Right lung (tissue), 10 donors: Measurements from ENCODE around the gene OLIG3. TPM values are rescaled to one million over a fixed set of nuclear protein-coding genes. Genes with fewer than 3 reads are reported as not detected.

Experiments
- DNase-seq, 2 donors: peaks; one replicate each; pipeline ENCODE4 v3.0.0-alpha.2; 2013
- long read RNA-seq, 8 donors: transcript quantifications; one replicate each; lab custom pipeline, GENCODE V29; 2026
- polyA plus RNA-seq, 5 donors: library from polyadenylated mRNA; unstranded; fragments of 120-200 nt; gene quantifications; one replicate each; pipeline versions ENCODE4 v1.2.1 to v1.2.3, GENCODE V29; 2013; ENCODE audit warnings: inconsistent platforms in 1 of 5, low replicate concordance in 1 of 5; ENCODE audit not compliant: insufficient read length in 5 of 5, insufficient read depth in 1 of 5

Gene OLIG3
- not detected for polyA plus RNA-seq
- long read RNA-seq, donor 1, result 0 reads
- long read RNA-seq, donor 2, result 0 reads
- long read RNA-seq, donor 3, result 0 reads
- long read RNA-seq, donor 4, result 0 reads
- long read RNA-seq, donor 5, result 0 reads
- long read RNA-seq, donor 6, result 0 reads
- long read RNA-seq, donor 7, result 0 reads
- long read RNA-seq, donor 8, result 0 reads

DNA sequence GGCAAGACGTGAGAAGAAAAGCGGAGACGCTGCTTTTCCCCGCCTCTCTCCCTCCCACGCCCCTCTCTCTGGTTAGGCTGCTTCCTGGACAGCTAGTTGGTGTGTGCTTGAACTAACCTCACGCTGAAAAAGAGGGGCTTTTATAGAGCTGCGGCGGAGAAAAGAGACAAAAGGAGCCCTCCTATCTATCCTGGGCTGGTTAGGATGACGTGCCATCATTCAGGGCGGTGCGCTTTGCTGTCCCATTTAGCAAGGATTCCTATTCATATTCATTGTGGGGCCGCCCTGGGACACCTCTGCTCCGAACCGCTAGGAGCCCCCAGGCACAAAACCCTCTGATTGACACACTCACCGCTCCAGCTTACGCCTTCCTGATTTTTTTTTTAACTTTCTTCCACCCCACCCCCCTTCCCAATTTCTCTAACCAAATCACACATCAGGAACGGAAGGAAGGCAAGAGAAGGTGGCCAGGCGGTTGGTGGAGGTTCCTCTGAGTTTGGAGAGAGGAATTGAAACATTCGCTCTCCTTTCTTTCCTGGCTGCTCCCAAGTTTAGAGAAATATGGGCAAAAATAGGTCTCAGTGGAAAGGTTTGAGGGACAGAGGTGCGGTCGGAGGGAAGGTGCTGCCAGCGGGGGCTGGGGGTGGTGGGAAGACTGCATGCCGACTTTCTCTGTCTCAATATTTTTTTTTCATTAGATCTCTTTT is at the start of gene OLIG3:
Gene OLIG3, minus strand, starts transcription at position 114 of the 707 bp plus-strand sequence. CDS start 224 bp downstream, outside the sequence.
- no peak for DNase-seq

DNA sequence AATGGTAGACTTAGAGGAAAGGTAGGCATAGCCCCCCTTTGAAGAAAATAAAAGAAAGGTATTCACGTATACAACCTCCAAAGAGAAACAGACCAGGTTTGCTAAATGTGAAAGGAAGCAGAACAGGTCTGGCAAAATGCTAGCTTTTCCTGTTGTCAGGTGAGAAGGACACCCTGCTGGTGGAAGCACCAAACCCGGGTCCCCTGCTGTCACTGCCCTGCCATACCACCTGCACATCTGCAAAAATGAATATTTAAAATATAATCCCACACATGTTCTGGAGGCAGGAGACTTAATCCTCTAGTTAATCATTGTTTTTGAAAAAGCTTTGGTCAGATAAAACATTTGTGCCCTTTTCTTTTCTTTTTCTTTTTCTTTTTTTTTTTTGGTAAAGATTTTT is 48.9 kb upstream of the OLIG3 start:
- DNase-seq, result no peak

DNA sequence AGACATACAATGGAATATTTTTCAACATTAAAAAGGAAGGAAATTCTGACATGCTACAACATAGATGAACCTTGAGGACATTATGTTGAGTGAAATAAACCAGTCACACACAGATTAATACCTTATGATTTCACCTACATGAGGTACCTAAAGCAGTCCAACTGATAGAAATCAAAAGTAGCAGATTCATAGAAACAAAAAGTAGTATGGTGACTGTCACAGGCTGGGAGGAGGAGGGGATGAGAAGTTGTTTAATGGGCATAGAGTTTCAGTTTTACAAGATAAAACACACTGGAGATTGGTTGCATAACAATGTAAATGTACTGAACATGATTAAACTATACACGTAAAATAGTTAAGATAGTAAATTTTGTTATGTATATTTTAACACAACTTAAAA is 48.5 kb upstream of the OLIG3 start:
- DNase-seq, result no peak

DNA sequence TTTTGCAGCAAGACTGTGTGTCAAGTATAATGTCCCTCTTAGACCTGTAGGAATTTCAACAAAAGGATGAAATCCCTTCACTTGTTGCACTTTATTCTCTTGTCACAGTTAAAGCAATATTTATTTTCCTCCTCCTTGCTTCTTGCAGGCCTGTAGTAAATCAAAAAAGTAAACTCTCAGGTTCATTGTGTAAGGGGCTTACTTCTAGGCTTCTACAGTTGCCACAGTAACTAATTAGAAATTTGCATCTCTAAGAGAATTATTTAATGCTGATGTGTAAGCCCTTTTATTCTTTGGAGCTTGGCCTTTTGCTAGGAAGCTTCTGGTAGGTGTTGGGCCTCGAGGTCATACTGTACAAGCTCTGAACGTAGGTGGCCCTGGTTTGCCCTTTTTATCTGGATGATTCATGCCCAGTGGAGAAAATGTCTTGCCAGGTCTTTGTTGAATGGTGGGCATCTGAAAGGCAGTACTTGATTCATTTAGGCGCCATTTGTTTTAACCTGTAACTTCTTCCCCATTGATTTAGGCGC is 47.4 kb upstream of the OLIG3 start:
- no peak for DNase-seq

DNA sequence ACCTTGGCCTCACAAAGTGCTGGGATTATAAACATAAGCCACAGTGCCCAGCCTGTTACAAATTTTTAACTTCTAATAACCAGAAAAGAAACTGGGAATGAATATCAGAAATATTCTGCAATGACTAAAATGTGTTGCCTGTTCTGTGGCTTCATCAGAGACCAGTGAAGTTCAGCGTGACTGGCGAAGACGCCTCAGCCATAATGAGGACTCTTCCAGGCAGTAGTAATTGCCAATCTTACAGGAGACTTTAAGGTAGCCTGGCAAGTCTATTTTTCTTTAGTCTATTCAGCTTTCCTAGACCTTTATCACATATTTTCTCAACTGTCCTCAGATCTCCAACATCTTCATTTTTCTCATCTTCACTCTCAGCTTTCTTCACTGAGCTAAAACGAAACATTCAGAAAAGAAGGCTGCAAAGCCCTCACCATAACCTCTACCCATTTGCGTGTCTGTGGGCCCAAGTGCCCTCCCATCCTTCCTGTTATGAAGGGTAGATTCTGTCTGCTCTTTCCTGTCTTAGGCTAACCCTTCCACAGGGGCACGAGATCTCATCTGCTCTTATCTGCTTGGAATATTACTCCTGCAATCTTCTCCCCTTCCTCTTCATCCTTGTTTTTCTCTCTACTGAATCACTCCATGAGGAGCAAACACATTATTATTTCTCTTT is 42.0 kb upstream of the OLIG3 start:
- DNase-seq, result no peak

DNA sequence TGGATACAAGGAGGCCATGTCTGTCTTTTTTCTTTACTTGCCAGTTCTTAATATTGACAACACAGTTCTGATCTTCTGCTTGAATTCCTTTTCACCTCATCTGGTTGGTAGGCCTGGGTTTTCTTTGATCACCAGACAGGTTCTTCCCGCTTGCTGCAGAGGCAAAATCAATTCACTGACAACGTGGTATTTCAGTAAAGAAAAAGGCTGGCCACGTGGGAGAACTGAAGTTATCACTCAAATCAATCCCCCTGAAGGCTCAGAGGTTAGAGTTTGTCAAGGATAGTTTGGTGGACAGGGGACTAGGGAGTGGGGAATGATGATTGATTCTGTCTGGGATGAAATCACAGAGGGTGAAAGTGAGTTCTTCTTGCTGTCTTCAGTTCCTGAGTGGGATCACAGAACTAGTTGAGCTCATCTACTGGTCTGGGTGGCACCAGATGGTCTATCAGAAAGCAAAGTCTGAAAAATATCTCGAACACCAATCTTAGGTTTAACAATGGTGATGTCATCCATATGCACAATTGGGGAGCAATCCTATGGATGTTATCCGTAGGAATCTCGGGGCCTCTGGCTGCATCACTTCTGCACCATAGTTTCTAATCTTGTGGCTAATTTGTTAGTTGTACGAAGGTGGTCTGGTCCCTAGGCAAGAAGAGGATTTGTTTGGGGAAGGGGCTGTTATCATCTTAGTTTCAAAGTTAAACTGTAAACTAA is 37.3 kb upstream of the OLIG3 start:
- DNase-seq, result no peak

DNA sequence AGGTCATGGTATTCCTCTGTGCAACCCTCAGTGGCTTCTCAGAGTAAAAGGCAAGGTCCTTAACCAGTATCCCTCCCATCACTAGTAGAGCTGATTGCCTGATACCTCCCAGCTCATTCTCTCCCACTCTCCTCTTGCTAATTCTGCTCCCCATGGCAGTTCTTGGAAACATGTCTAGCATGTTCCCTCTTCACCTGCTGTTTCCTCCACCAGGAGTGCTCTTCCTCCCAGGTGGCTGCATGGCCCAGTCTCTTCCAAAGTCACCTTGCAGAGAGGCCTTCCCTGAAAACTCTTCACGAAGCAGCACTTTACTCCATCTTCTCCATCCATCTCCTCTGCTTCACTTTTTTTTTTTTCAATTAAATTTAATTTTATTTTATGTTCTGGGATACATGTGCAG is 36.2 kb upstream of the OLIG3 start:
- no peak for DNase-seq

DNA sequence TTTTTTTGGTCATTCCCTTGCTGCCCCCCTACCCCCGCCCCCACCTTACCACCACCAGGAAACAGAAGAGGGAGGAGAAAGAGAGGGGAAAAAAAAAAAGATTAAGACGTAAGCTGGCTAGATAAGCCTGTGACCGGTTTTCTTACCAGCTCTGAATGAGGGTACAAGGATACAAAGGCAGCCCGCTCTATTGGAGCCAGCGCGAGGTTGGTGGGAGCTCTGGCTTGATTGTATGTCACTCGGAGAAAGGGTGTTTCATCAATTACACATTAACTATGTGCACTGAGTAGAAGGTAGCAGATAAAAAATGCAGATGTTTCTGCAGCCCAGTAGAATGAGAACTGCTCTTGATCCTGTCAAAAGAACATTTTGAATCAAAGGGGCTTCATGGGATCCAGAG is 28.6 kb upstream of the OLIG3 start:
- DNase-seq, result no peak

DNA sequence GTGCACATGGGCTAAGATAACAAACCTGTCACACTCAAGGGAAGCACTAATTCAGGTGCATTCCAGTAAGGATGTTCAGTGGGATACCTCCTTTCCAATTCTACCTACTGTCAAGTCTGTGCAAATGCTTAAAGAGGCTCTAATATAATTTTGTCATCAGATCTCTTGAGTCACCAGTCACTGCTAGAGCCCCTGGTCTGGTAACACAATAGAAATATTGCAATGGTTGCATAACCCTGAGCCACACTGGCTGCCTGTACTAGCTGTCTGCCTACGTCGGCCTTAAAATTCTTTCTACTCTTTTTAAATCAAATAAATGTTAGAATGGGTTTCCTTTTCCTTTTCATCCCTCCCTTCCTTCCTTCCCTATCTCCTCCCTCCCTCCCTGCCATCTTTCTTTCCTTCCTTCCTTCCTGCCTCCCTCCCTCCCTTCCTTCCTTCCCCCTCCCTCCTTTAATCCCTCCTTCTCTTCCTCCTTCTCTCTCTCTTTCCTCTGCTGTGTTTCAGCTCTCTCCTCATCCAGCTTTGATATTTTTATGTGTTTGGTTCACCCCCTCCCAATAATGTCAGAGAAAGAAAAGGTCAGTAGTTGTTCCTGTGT is 28.1 kb upstream of the OLIG3 start:
- no peak for DNase-seq

DNA sequence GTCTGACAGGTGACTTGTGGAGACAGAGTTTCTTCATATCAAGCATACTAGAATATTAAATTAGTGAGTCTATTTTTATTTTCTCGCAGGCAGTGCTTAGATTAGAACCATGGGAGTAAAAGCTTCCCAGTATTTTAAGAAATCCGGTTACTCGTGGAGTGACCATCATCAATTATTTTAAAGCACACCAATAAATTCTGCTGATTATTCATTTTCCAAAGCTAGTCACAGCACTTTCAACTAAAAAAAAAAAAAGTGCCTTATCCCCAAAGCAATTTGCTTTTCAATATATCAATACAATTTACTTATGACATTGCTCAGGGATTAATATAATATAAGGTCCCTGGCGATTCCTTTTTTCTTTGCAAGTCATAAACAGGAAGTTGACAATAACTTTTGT is 26.3 kb upstream of the OLIG3 start:
- no peak for DNase-seq

DNA sequence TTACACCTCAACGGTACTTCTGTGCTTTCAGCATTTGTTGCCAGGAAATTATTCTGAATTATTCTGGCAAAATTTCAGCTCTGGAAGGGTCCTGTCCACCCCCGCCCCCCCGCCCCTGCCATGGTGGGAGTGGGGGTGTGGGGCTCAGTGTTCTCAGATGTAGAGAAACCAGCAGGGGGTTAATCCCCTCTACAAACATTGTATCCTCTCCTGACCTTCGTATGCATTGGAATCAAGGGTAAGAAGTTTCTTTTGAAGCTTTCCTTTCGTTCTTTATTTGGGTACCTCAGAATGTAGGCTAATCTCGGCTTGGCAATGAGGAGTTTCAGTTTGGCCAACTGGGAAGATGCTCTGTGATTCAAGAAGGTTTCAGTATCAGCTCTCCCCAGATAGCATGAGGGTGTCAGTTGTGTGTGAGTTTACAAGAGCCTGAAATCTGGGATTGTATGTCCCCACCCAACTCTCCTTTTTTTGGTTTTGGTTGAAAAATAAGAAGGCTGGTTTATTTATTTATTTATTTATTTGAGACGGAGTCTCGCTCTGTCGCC is 25.5 kb upstream of the OLIG3 start:
- no peak for DNase-seq

DNA sequence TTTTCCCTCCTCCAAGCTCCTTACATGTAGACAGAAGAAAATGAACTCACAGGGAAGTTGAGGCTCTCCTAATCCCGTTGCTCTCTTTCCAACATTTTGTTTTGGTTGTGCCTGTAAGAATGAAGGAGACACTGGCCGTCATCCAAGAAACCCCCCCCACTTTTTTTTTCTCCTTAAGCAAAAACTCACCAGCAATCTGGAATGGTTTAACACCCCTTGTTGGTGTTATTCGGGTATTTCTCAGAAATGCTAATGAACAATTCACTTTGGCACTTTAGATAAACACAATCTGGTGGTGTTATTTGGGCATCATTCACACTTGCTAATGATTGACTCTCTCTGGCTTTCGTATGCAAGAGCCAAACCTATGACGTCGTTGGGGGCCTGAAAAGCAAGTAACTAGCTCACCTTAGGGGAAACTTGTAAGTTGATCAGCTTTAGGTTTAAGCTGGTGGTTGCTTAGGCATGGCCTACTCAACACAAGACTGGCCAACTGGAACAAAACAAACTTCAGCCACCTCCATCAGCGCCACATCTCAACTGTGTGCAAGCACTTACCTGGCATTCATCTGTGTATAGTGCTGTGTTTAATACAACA is 24.3 kb upstream of the OLIG3 start:
- DNase-seq, result no peak

DNA sequence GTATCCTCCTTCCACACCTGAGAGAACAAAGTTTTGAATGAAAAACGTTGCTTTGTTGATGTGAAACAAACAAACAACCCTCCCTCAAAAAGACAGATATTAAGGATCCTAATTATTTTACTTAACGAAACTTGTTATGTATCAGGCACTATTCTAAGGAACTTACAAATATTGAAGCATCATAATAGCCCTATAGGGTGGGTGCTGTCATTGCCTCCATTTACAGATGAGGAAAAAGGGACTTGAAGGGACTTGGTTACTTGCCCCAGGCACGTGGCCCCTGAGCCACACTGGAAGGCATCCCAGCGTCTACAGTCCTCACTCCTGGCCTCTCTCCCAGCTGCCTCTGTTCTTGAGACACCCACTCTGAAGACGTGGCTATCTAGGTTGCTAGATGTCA is 20.2 kb upstream of the OLIG3 start:
- no peak for DNase-seq

DNA sequence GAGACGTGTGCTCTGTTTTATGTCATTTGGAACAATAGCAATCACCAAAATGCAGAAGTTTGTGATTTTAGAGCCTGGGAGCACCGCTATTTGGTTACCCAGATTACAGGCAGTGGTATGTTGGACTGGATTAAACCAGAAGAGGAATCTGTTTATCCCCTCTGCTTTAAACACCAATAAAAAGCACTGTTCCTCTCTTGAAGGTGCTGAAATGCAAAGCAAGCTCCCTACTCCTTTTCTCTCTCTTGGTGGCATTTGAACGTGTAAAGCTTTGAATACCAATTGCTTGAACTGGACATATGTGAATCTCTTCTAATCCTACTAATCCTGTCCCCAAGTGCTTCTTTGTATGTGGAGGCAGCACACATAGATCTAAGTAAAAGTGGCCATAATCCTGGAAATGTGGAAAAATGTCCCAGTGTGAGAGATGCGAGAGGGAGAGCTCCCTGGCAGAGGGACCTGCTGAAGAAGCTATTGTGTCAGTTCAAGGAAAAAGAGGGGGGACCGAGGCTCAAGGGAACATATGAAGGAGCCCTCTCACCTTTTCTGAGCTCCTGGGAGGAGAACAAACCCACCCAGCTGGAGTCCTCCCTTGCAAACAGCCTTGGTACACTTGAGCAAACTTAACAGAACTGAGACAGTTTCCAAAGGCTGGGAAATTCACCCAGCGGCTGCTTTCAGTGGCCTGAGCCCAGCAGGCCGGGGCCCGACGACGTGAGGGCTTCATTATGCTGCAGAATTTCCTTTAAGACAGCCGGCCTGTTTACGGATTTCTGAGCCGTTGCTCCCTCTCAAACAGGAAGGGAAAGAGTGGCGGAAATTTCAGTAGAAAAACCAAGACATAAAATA is 18.8 kb upstream of the OLIG3 start:
- DNase-seq, result no peak

DNA sequence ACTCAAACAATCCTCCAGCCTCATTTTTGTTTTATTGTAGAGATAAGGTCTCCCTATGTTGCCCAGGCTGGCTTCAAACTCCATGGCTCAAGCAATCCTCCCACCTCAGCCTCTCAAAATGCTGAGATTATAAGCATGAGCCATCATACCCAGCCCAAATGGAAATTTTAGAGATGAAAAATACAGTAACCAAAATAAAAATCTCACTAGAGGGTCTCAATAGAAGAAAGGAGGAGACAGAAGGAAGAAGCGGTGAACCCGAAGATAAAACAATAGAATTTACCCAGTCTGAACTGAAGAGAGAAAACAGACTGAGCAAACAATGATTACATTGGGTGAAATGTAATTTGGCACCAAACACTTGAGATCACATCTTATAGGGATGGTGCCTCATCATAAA is 16.7 kb upstream of the OLIG3 start:
- no peak for DNase-seq

DNA sequence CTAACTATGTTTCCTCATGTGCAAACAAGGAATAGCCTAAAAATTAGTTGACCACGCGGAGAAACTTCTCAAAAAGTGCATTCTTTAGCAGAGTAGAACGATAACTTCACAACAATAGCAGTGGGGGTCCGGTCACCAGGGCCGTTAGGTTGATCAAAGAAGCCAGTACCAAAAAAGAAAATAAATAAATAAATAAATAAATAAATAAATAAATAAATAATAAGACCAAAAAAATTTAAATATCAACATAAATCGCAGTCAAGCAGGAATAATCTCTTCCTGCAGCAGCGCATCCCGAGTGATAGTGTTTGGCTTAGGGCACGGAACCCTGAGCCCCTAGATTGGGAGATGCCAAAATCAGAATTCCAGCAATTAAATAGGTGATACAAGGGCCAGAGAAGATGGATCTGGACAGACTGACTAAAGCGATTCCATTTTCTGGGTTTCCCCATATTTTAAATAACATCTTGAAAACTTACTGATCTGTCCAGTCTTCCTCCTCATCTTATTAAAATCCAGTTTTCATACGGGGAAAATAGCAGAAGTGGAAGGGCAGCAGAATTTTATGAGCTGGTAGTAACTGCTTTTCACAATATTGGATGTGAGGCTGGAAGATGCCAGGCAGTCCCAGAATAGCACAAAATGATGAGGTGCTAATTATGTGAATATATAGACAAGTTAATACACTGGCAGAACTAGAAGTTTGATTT is 4.4 kb upstream of the OLIG3 start:
- DNase-seq, result no peak

DNA sequence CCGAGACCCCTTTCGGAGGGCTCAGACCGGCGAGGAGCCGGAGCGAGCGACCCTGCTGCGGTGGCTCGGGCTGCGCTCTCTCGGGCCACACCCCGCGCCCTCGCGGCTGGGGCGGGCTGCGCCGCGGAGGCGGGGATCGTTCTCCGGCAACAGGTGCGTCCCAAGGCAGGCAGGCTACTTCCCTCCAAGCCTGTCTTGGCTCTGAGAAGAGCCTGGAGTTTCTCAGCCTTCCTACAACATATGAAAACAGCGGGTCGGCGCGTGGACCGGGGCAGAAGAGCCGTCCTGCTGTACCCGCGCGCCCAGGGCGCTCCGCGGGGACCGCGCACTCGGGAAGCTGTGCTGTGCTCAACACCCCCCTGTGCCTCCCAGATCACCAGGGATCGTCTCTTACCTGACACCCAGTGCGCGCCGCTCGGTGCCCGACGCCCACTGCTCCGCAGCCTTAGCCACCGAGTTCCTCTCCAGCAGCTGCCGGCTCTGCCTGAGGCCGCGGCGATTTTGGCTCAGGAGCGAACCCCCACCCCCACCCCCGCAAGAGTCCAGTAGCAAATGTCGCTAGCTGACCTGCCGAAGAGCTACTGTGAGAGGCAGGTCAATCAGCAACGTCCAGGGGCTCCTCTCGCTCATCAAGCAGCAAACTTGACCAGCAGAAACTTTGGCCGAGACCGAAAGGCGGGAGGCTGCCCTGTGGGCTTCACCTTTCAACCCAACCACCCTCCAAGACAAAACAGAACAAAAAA is 3.7 kb upstream of the OLIG3 start:
- DNase-seq, result no peak

DNA sequence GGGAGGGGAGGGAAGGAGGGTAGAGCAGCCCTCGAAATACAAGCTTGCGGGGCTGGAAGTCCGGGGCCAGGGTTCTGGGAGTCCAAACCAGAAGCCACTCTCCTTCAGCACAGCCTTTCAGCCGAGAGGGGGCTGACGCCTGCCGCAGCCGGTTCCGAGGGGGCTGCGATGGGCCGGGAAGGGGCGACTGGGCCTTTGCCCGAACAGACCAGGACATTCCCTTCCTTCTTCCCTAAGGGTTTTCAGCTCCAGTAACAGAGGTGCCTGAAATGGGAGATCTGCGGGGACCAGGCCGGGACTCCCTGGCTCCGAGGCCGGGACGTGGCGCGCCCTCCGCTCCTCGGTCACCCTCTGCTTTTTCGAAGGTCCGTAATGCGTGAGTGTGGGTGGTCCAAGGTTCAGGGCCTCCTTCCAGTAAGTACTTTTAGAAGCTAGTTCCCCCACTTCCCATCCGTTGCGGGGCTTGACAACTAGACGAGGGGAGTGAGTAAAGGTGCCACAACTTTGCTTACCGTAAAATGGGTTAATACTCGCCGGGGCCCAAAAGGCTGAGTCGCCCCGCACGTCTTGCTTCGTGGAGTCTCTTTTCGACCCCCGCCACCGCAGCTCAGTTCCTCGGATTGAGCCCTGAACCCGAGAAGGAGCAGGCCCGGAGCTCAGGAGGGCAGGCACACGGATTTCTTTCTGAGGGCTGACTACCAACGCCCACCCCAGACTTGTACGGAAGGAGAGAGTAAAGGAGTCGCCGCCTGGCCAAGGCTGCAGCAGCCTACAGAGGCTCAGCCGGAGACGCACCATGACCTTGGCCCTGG is 2.9 kb upstream of the OLIG3 start:
- DNase-seq, result no peak
